KBM-7 (cell line): ENCODE measurements around the gene HLTF.
A peak's percentile ranks its signal among the peaks of the same experiment; 100 is the strongest.

Experiments used
- DNase-seq: peaks from one replicate; pipeline ENCODE4 v3.0.0-alpha.2; 2015
- in situ Hi-C: fragments of 300-500 bp; cut with MboI; formaldehyde crosslinking; loops from 2 replicates; pipeline ENCODE4 v1.14.3; 2020; ENCODE audit warnings: low sequenced_read_pairs, low pct_unique_long_range_greater_than_20kb, mixed read lengths

The HLTF gene

GRCh38 chr3:149020839-149021252 lies 65.5 kb downstream of the HLTF start:
- DNase-seq: no peak
- in situ Hi-C loops: no loop called here

GRCh38 chr3:149020196-149020838 lies 66.0 kb downstream of the HLTF start:
- DNase-seq: no peak
- in situ Hi-C loops: no loop called here

DNA sequence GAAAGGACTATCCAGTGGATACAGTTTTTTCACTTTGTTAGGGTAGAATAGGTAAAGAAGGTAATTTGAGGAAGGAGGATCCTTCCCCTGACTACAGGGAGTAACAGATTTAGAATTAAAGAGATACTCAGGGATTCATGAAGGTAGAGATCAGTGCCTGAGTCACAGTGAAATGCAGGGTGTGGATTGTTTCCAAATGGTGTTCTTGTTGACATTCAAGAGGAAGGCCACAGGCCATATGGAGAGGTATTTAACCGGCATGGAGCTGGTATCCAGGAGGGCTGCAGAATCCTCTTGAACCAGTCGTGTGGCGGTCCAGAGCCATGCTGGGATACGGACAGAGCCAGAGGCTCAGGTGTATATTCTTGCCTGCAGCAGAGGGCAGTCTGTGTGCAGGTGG lies 66.8 kb downstream of the HLTF start:
- no peak for DNase-seq
- in situ Hi-C loops: no loop called here

DNA sequence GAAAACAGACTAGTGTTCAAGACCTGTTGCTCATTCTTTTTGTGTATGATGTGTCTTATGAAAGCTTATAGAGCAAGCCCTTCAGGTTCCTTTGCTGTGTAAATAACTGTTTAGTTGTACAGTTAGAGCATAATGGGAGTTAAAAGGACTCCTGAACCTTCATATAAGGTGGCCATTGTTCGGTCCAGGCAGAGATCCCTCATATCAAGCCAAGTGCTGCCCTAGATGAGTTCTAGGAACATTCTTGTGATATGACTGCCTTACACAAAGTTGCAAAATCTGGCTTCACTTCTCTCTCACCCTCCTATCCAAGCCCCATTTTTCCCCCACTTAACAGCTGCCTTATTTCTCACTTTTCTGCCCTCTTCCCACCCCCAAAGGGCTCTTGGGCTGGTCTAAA lies 68.1 kb downstream of the HLTF start:
- in situ Hi-C loops: no loop called here
- no peak for DNase-seq

GRCh38 chr3:149016669-149017541 lies 69.4 kb downstream of the HLTF start:
- no peak for DNase-seq
- in situ Hi-C loops: no loop called here

GRCh38 chr3:149016242-149016641 lies 70.1 kb downstream of the HLTF start:
- DNase-seq: no peak
- in situ Hi-C loops: no loop called here

DNA sequence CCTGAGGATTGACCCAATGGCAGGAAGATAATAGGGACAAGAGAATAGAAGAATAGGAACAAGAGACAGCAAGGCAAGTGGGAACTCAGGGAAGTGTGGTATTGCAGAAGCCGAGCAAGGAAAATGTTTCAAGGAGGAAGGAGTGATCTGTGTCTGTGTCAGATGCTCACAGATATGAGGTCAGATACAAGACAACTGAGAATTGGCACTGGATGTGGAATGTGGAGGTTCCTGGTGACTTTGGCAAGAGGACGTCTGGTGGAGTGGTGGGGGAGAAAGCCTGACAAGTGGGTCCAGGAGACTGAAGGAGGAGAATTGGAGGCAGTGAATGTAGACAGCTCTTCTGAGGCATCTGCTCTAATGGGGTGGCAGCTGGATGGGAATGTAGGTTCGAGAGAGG lies 70.9 kb downstream of the HLTF start:
- no peak for DNase-seq
- in situ Hi-C loops: no loop called here

DNA sequence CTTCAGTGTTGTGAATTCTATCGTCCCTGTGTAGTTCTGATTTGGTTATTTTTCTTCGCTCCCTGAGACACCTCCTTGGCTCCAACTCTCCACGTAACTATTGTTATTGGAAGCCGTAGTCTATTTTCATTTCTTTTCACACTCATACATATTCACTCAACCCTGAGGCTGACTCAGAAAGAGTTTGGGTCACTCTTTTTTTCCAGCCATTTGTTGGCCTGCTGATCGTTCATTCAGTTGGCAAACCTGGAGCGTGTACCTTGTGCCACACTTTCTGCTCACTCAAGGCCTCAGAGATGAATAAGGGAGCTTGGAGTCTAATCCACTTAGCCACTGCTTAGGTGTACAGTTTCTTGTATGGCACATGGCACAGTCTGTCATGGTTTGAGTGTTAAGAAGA lies 72.6 kb downstream of the HLTF start:
- in situ Hi-C loops: no loop called here
- DNase-seq: no peak

DNA sequence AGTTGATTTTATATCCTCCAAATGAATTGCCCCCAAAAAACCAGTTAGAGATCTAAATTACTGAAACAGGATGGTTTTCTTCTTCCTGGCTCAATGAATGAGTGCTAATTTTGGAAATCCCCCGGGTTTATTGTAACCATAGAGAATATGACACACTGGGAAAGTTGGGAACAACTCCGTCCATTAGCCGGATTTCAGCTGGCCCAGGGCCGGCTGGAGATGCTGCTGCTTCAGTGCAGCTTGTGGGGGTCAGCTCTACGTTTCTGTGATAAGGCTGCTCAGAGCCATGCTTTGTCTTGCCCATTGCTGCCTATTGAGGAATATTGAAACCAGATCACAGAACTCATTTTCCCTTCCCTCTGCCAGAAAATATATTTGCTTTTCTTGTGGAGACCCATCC lies 74.7 kb downstream of the HLTF start:
- in situ Hi-C loops: no loop called here
- no peak for DNase-seq

- DNase-seq: no peak
- in situ Hi-C loops: no loop called here
Observed at GRCh38 chr3:149010966-149011365, 75.4 kb downstream of the HLTF start.

DNA sequence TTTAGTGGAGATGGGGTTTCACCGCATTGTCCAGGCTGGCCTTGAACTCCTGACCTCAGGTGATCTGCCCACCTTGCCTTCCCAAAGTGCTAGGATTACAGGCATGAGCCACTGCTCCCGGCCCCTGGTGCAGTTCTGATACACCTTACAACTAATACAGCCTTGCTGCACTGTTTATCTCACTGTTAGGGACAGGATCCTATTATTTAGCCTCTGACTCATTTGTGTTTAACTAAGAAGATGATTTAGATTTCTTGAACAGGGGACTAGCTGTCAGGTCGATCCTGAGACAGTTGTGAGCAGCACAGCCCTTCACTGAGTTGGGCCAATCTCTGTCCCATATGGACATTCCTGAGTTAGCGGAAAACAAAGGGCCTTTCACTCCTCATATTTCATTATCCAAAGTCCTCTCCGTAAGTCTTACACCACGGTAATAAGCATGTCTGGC lies 75.8 kb downstream of the HLTF start:
- in situ Hi-C loops: no loop called here
- DNase-seq: no peak

DNA sequence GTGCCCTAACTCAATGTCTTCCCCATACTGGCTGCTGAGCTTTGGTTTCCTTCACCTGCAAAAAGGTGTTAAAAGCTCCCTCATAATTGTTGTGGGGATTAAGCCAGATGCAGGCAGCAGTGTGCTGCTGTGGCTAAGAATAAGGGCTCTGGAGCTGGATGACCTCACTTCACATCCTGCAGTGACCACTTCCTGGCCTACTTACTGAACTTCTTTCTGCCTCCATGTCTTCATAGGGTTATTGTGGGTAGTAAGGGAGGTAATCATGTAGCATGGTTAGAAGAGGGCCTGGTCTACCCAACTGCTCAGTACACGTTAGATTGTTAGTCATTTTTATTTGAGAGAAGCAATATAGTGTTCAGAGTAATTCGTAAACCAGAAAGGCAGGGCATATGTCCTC lies 76.6 kb downstream of the HLTF start:
- in situ Hi-C loops: no loop called here
- DNase-seq: peak; percentile 20

DNA sequence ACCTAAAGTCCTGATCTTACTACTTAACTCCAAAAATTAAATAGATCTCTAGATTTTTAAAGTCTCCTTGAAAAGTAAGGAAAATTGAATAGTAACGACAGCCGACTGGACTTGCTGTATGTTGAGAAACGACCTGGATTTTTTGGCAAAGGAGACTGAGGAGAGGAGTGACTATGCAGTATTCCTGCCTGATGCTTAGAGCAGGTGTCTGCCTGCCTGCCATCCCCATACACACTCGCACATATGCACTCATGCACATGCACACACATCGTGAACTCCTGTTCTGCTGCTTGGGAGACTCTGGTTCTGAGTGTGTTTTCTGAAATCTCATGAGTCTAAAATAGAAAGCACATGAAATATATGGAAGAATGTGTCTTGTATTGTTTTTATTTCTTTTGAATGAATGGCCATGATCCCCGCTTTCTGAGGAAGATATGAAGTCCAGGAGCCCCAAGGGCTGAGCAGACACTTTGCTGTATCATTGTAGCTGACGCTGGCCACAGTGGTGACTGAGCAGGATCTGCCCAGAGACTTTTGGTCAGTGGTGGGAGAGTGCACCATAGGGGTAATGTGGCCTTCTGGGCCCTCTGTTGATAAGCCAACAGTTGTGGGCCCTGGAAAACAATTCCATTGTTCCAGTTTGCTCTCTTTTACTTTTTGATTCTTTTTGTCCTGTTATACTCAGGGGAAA lies 78.6 kb downstream of the HLTF start:
- DNase-seq: no peak
- in situ Hi-C loops: no loop called here

DNA sequence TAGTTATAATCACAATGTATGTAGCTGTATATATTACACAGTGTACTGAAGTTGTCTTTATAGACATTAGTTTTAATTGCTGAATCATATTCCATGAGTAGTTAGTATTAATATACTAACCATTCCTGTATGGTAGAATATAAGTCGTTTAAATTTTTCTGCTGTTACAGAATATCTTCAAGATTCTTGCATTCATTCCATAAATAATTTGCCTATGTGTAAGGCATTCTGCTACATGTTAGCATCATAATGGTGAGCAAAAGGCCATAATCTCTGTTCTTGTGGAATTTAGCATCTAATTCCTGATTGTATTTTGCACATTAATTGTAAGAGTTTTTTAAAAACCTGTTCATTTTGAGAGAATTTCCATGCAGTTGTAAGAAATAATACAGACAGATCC lies 80.9 kb downstream of the HLTF start:
- in situ Hi-C loops: no loop called here
- DNase-seq: no peak

DNA sequence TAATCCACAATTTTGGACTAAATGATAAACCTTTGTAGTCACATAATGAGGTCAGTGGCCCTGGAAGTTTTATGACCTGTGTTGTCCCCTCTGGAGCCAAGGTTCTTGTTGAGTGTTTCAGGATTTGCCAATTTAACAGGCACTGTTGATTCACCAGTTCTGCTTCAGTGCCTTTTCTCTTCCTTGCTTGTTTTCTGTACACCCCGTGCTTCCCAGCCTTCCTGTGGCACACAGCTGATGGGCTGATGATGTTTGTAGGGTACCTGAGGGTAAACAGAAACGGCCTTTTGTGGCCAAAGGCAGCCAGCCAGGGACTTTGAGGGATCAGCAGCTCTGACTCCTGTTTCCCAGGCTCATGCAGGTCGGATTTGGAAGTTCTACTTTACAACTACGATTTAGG lies 81.7 kb downstream of the HLTF start:
- in situ Hi-C loops: no loop called here
- no peak for DNase-seq

GRCh38 chr3:149003653-149004305 lies 82.6 kb downstream of the HLTF start:
- no peak for DNase-seq
- in situ Hi-C loops: no loop called here

DNA sequence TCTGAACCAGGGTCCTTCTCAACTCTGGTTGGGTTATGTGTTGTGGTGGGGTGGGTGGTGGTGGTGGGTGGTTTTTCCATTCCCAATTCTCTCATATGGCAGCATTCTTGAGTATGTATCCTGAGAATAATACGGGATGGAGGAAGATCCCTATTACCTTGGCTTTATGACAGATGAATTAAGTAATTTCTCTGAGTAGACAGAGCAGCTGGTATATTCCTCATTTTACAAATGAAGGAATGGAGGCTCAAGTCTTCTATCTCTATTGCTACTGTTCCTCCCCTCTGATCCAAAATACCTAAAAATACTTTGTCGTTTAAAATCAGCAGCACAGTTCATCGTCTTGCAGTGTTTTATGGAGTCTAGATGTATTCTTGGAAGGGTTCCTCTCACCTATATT lies 84.6 kb downstream of the HLTF start:
- DNase-seq: no peak
- in situ Hi-C loops: no loop called here

DNA sequence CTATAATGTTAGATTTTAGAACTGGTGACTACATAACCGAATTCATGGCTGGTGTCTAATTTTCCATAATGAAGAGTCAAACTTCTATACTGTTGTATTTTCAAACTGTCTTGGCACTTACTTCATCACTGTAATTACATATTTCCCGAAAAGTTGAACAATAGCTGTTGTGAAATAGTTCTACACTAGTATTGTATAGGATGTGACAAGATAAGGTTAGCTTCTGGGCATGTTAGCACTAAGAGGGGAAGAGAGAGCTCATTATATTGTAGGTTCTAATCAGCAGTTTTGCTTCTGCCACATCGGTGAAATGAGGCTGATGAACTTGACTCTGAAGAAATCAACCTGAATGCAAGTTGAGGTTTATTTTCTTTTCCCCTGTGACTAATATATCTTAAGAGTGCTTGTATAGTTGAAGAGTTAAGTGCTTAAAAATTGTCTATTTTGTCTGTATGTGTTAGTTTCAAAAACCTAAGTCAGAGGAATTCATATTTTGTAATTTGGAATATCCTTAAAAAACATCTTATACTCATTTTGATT lies 86.1 kb downstream of the HLTF start:
- DNase-seq: no peak
- in situ Hi-C loops: no loop called here

DNA sequence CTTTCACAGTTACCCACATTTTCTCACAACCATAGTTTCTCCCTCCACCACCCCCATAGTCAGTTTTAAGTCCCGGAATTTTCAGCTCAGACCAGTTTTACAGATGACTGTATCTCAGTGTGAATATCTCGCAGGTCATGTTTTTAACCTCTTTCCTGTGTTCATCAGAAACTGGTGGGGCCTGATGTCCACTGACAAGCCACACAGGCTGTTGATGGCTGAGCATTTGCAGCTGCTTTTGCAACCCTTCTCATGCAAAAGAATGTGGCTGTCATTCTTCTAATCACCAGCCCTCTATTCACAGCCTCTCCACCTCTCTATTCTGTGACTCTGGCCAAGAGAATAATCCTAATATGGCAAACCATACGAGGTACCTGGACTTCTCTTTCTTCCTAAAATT lies 86.5 kb downstream of the HLTF start:
- DNase-seq: no peak
- in situ Hi-C loops: no loop called here
